ENCODE measurements around the gene POLR1A. TPM values are rescaled to one million over a fixed set of nuclear protein-coding genes. Genes with fewer than 3 reads are reported as not detected.
A peak's percentile ranks its signal among the peaks of the same experiment; 100 is the strongest.

The POLR1A gene
- total RNA-seq, 1 experiment from 2014 or later: 58.3 TPM

DNA sequence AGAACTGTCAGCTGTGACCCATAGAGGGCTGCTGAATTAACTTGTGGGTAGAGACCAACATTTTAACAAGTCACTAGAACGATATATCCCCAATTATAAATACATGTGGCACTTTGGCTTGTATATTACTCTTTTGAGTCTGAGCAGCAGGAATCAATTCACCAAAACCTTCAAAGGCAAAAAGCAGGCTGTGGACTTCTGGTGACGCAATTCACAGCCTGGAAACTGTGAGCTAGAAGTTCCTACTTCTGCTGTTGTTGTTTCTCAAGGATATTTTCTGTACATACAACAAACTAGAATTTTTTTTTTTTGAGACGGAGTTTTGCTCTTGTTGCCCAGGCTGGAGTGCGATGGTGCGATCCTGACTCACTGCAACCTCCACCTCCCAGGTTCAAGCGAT lies 37.6 kb upstream of the POLR1A start:
- peaks cover 59% of the 10 kb centered on the region for H3K36me3 Mint-ChIP-seq (ENCODE audit: insufficient read depth, unreplicated experiment)

DNA sequence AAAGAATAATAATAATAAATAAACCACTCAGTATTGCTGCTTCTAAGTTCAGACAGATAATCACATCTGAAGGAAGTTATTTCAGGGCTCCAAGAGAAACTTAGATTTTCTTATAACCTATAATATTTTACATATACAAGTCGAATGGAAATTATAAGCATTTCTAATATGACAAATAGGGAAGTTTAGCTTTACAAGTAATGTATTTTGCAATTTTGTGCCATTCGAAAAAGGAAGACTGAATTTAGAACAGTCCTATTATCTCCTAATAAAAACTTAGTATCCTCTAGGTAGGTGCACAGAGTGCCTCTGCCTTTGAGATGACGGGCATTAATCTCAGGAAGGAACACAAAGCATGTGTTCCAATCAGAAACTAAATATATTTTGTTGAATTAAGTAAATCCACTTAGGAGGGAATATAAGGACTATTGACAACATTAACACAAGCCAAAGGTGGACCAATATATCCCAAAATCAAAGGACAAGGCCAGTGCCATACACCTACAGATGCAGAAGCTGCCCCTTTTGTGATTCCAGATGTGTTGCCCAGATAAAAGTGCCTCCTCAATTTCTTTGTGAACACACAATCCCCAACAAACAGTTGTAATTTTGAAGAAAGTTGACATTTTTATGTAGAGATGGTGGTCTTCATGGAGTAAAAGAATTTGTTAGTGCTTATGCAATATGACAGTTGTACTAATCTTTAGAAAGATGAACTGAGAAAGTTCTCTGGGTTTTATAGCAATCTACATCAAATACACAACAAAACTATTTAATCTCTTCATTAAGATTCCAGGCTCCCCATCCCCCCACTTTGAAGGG lies 37.0 kb upstream of the POLR1A start:
- TF ChIP-seq, protein P1, sequence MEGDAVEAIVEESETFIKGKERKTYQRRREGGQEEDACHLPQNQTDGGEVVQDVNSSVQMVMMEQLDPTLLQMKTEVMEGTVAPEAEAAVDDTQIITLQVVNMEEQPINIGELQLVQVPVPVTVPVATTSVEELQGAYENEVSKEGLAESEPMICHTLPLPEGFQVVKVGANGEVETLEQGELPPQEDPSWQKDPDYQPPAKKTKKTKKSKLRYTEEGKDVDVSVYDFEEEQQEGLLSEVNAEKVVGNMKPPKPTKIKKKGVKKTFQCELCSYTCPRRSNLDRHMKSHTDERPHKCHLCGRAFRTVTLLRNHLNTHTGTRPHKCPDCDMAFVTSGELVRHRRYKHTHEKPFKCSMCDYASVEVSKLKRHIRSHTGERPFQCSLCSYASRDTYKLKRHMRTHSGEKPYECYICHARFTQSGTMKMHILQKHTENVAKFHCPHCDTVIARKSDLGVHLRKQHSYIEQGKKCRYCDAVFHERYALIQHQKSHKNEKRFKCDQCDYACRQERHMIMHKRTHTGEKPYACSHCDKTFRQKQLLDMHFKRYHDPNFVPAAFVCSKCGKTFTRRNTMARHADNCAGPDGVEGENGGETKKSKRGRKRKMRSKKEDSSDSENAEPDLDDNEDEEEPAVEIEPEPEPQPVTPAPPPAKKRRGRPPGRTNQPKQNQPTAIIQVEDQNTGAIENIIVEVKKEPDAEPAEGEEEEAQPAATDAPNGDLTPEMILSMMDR (IDR thresholded peaks at IDR 0.05; ENCODE audit: unreplicated experiment): no peak
- H3K4me1 Mint-ChIP-seq (ENCODE audit: low read depth, unreplicated experiment): no peaks in the 10 kb centered on the region
- DNase-seq: no peak
- no peak overlapping the region for H3K27ac Mint-ChIP-seq (ENCODE audit: unreplicated experiment)
- no TSS peak for BruUV-seq (replicated peaks)
- H3K9me3 Mint-ChIP-seq (ENCODE audit: low read depth, unreplicated experiment): no peaks in the 10 kb centered on the region
- intact Hi-C loops (cut with micrococcal nuclease; ENCODE audit: unreplicated experiment): no loop called here
- H3K4me3 Mint-ChIP-seq (ENCODE audit: low read depth, unreplicated experiment): no peak overlapping the region
- H3K27me3 Mint-ChIP-seq (ENCODE audit: unreplicated experiment): no peaks in the 10 kb centered on the region
- CTCF ChIA-PET: no interaction called here
- peaks cover 55% of the 10 kb centered on the region for H3K36me3 Mint-ChIP-seq (ENCODE audit: insufficient read depth, unreplicated experiment)

More for the DNA sequence above, 37.6 kb upstream of the POLR1A start:
- DNase-seq: no peak
- BruUV-seq (replicated peaks): no TSS peak
- no peaks in the 10 kb centered on the region for H3K4me1 Mint-ChIP-seq (ENCODE audit: low read depth, unreplicated experiment)
- H3K27me3 Mint-ChIP-seq (ENCODE audit: unreplicated experiment): no peaks in the 10 kb centered on the region
- no peaks in the 10 kb centered on the region for H3K9me3 Mint-ChIP-seq (ENCODE audit: low read depth, unreplicated experiment)
- TF ChIP-seq, protein P1 (IDR thresholded peaks at IDR 0.05; ENCODE audit: unreplicated experiment): no peak
- no peak overlapping the region for H3K27ac Mint-ChIP-seq (ENCODE audit: unreplicated experiment)
- no peak overlapping the region for H3K4me3 Mint-ChIP-seq (ENCODE audit: low read depth, unreplicated experiment)
- CTCF ChIA-PET: interaction anchor here (0.5 kb wide), 1 partner anchor 17 kb away, joined by 4 read pairs; no protein-coding TSS in a partner anchor
- intact Hi-C loops (cut with micrococcal nuclease; ENCODE audit: unreplicated experiment): no loop called here

DNA sequence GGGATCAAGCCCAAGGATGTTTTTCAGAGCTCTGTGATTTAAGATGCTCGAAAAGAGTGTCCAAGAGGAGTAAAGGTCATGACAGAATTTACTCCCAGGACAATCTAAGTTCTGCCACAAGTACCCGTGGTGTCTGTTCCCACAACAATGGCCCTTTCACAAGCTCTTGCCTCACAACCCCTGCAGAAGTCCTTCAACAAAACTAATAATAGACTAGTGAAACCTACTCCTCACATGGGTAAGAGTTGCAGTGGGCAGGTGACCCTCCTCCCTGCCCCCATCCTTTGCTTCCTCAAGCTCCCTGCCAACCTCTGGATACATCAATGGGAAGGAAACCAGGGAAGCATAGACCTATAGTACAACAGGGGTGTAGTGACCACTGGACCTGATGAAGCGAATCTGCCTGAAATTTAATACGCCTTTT lies 35.3 kb upstream of the POLR1A start:
- peak overlapping the region; percentile 50 for H3K27ac Mint-ChIP-seq (ENCODE audit: unreplicated experiment)
- CTCF ChIA-PET: interaction anchor here (0.7 kb wide), 1 partner anchor 59 kb away, joined by 4 read pairs; the partner anchor contains the start of gene MRPL35
- no peak for DNase-seq
- intact Hi-C loops (cut with micrococcal nuclease; ENCODE audit: unreplicated experiment): no loop called here
- no peaks in the 10 kb centered on the region for H3K9me3 Mint-ChIP-seq (ENCODE audit: low read depth, unreplicated experiment)
- no peaks in the 10 kb centered on the region for H3K4me1 Mint-ChIP-seq (ENCODE audit: low read depth, unreplicated experiment)
- TF ChIP-seq, protein P1 (IDR thresholded peaks at IDR 0.05; ENCODE audit: unreplicated experiment): no peak
- H3K27me3 Mint-ChIP-seq (ENCODE audit: unreplicated experiment): no peaks in the 10 kb centered on the region
- no peak overlapping the region for H3K4me3 Mint-ChIP-seq (ENCODE audit: low read depth, unreplicated experiment)
- no TSS peak for BruUV-seq (replicated peaks)
- H3K36me3 Mint-ChIP-seq (ENCODE audit: insufficient read depth, unreplicated experiment): peaks cover 58% of the 10 kb centered on the region

DNA sequence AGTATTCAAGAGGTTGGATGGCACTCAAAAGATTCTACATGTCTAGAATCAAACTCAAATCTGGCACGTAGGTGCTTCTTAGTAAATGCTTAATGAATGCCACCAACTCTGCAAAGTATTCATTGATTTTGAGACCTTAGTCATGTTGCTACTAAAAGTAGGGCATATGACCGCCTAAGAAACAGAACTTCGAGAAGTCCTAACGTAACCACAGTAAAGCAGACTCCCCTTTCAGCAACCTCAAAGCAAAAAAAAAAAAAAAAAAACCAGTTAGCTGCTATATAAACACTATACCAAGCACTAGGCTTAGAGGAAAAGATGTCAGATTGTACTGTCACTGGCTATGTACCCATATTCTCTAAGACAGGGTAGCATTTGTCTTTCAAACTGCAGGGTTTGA lies 34.3 kb upstream of the POLR1A start:
- no peak overlapping the region for H3K4me3 Mint-ChIP-seq (ENCODE audit: low read depth, unreplicated experiment)
- intact Hi-C loops (cut with micrococcal nuclease; ENCODE audit: unreplicated experiment): no loop called here
- TF ChIP-seq, protein P1 (IDR thresholded peaks at IDR 0.05; ENCODE audit: unreplicated experiment): no peak
- CTCF ChIA-PET: no interaction called here
- H3K9me3 Mint-ChIP-seq (ENCODE audit: low read depth, unreplicated experiment): no peaks in the 10 kb centered on the region
- peaks cover 60% of the 10 kb centered on the region for H3K36me3 Mint-ChIP-seq (ENCODE audit: insufficient read depth, unreplicated experiment)
- H3K27me3 Mint-ChIP-seq (ENCODE audit: unreplicated experiment): no peaks in the 10 kb centered on the region
- no peak overlapping the region for H3K27ac Mint-ChIP-seq (ENCODE audit: unreplicated experiment)
- no peak for DNase-seq
- BruUV-seq (replicated peaks): no TSS peak
- H3K4me1 Mint-ChIP-seq (ENCODE audit: low read depth, unreplicated experiment): no peaks in the 10 kb centered on the region
